Subcutaneous abdominal adipose tissue (tissue), 5 donors: ENCODE results near the gene FAM222B.
"Not testable (repeated sequence)": the region's sequence is repeated elsewhere in the genome, so short reads cannot be mapped to it uniquely, and the experiment has no call there.

Source experiments
- H3K27ac ChIP-seq: one replicate; pipeline ENCODE4 v1.7.0; 2013; ENCODE audit warnings: low read depth, mild to moderate bottlenecking, inconsistent platforms, low read length, moderate library complexity
- H3K27me3 ChIP-seq, 5 donors: one replicate each; pipeline ENCODE4 v1.7.0; 2013; ENCODE audit warnings: low read length in 5 of 5, inconsistent platforms in 1 of 5; ENCODE audit not compliant: control insufficient read depth in 5 of 5, insufficient read depth in 4 of 5
- H3K36me3 ChIP-seq, 5 donors: one replicate each; pipeline ENCODE4 v1.7.0; 2013; ENCODE audit warnings: low read length in 5 of 5; ENCODE audit not compliant: control insufficient read depth in 5 of 5, insufficient read depth in 5 of 5
- H3K4me1 ChIP-seq, 5 donors: one replicate each; pipeline ENCODE4 v1.7.0; 2013; ENCODE audit warnings: low read length in 5 of 5, mild to moderate bottlenecking in 3 of 5, moderate library complexity in 1 of 5; ENCODE audit not compliant: control insufficient read depth in 5 of 5, insufficient read depth in 5 of 5
- H3K4me3 ChIP-seq, 5 donors: one replicate each; pipeline ENCODE4 v1.7.0; 2013; ENCODE audit warnings: low read length in 5 of 5, low read depth in 1 of 5
- H3K9ac ChIP-seq, 5 donors: one replicate each; pipeline ENCODE4 v1.7.0; 2013; ENCODE audit warnings: low read length in 5 of 5, mild to moderate bottlenecking in 4 of 5, moderate library complexity in 3 of 5
- H3K9me3 ChIP-seq, 5 donors: one replicate each; pipeline ENCODE4 v1.7.0; 2013; ENCODE audit warnings: low read length in 5 of 5; ENCODE audit not compliant: control insufficient read depth in 5 of 5
- donor health status: healthy.
- donor health status: healthy.
- donor health status: healthy.
- donor health status: healthy.
- donor health status: healthy.

Gene FAM222B

DNA sequence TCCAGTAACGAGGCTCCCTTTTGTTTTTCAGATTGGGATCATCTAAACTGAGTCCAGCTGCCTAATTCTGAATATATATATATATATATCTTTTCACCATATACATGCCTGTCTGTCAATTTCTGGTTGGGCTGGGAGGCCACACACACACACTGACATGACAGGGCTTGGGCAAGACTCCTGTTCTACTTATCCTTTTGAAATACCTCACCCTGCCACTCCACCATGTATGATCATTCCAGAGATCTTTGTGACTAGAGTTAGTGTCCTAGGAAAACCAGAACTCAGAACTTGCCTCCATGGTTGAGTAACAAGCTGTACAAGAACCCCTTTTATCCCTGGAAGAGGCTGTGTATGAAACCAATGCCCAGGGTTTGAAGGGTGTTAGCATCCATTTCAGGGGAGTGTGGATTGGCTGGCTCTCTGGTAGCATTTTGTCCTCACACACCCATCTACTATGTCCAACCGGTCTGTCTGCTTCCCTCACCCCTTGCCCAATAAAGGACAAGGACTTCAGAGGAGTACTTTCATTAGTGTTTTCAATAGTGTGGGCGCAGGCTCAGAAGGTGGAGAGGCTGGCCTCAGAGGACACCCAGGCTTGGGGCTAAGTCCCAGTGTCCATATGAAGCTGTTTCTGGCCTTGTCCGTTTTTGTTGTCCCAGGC is 118.6 kb downstream of the FAM222B start:
- H3K4me3 ChIP-seq: not testable (repeated sequence)

DNA sequence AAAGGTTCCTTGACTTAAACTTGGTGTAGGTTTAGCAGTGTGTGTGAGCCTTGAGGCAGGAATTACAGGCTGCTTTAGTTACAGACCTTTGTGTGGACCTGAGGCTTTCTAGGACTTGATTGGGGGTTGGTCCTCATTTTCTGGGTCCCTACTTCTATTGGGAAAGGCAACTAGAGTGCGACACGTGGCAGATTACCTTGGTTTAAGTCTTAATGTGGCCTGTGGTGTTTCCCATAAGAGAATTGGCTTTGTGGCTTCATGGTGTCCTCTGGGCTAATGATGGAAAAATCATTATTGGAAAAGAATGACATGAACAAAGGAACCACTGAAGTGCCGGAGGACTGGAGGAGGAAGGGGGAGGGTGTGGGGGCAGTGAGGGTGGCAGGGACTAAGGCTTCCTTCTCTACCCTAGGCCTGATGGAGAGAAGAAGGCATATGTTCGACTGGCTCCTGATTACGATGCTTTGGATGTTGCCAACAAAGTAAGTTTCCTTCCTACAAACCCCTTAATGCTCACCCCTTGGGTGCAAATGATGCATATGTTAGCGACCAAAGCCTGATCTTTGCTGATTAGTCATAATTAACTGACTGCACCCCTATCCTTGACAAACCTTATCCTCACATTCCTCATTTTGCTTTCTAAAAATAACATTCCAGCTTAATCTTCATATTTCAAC is 119.3 kb downstream of the FAM222B start:
- peaks cover 0 to 3% (median 0%) of the 10 kb centered on the region in 5 donors for H3K27me3 ChIP-seq
- no peak overlapping the region for H3K4me3 ChIP-seq
- peaks cover 8 to 34% (median 30%) of the 10 kb centered on the region in 5 donors for H3K36me3 ChIP-seq
- H3K9ac ChIP-seq: no peak overlapping the region
- H3K4me1 ChIP-seq: peaks cover 14 to 69% (median 64%) of the 10 kb centered on the region in 5 donors
- H3K27ac ChIP-seq: no peak overlapping the region
- H3K9me3 ChIP-seq: no peaks in the 10 kb centered on the region

More for the DNA sequence above, 118.6 kb downstream of the FAM222B start:
- not testable (repeated sequence) for H3K27me3 ChIP-seq, H3K9ac ChIP-seq, H3K9me3 ChIP-seq
- Histone ChIP-seq H3K36me3 (peaks cover 8 to 34% (median 30%) of the 10 kb centered on the region in 5 donors), H3K27ac (peak overlapping the region; percentile 17), H3K4me1 (peaks cover 14 to 66% (median 60%) of the 10 kb centered on the region in 5 donors)

- Histone ChIP-seq H3K27me3 (peaks cover 0 to 3% (median 0%) of the 10 kb centered on the region in 5 donors), H3K36me3 (peaks cover 8 to 34% (median 30%) of the 10 kb centered on the region in 5 donors), H3K4me1 (peaks cover 14 to 68% (median 62%) of the 10 kb centered on the region in 5 donors), H3K9me3 (no peaks in the 10 kb centered on the region), H3K4me3 (no peak overlapping the region), H3K9ac (no peak overlapping the region), H3K27ac (no peak overlapping the region)
Observed at GRCh38 chr17:28722417-28723158, 120.0 kb downstream of the FAM222B start.

DNA sequence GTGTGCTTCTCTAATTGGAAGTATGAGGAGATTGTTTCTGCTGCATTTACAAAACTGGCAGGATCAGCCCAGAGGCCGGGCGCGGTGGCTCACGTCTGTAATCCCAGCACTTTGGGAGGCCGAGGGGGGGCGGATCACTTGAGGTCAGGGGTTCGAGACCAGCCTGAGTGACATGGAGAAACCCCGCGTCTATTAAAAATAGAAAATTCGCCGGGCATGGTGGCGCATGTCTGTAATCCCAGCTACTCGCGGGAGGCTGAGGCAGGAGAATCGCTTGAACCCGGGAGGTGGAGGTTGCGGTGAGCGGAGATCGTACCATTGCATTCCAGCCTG is 121.6 kb downstream of the FAM222B start:
- H3K27me3 ChIP-seq, H3K9me3 ChIP-seq: not testable (repeated sequence)
- Histone ChIP-seq H3K9ac (peak overlapping the region in 4 of 5 donors; percentile 85 to 92 (median 90)), H3K4me3 (peak overlapping the region; percentile 64 to 96 (median 92)), H3K4me1 (peaks cover 14 to 70% (median 57%) of the 10 kb centered on the region in 5 donors), H3K27ac (peak overlapping the region; percentile 80), H3K36me3 (peaks cover 8 to 34% (median 30%) of the 10 kb centered on the region in 5 donors)

DNA sequence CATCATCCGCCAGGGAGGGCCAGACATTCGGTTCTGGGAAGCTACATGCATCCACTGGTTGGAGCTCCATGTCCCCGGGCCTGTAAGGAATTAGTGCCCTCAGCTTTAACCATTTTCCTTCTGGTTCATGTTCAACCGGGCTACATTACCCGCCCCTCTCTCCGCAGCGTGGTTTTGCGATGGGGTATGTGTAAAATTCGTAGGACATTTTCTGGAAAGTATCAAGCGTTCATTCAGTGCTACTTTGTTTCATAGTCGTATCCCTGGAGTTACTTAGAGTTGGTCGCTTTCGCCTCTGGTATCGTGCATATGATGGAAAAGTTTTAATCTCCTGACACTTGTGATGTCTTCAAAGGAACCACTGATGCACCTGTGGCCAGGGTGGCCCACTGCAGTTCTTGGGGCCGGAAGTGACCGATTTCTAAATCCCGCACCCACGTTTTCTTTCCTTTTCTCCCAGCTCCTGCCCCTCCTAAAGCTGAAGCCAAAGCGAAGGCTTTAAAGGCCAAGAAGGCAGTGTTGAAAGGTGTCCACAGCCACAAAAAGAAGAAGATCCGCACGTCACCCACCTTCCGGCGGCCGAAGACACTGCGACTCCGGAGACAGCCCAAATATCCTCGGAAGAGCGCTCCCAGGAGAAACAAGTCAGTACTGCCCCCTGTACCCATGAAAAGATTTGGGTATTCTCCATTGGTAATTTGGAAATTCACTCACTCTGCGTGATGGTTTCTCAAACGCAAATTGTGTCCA is 122.2 kb downstream of the FAM222B start:
- H3K27me3 ChIP-seq: peaks cover 0 to 8% (median 2%) of the 10 kb centered on the region in 5 donors
- H3K9me3 ChIP-seq: no peaks in the 10 kb centered on the region
- H3K4me3 ChIP-seq: peak overlapping the region; percentile 64 to 96 (median 92)
- peak overlapping the region; percentile 80 for H3K27ac ChIP-seq
- H3K9ac ChIP-seq: peak overlapping the region; percentile 65 to 92 (median 87)
- H3K36me3 ChIP-seq: peaks cover 8 to 37% (median 33%) of the 10 kb centered on the region in 5 donors
- H3K4me1 ChIP-seq: peaks cover 12 to 66% (median 51%) of the 10 kb centered on the region in 5 donors

DNA sequence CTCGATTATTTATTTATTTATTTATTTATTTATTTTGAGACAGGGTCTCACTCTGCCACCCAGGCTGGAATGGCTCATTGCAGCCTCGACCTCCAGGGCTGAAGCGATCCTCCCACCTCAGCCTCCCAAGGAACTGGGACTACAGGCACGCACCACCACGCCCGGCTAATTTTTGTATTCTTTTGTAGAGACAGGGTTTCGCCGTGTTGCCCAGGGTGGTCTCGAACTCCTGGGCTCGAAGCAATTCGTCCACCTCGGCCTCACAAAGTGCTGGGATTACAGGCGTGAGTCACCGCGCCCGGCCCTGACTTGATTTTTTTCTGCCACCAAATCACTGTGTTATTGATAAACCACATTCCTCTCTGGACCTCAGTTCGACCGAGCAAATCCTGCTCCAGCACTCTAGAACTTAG is 123.6 kb downstream of the FAM222B start:
- Histone ChIP-seq H3K9me3 (no peaks in the 10 kb centered on the region), H3K27me3 (peaks cover 0 to 8% (median 2%) of the 10 kb centered on the region in 5 donors), H3K4me1 (peaks cover 9 to 59% (median 46%) of the 10 kb centered on the region in 5 donors), H3K9ac (peak overlapping the region in 2 of 5 donors; percentile 34 to 92), H3K27ac (peak overlapping the region; percentile 80), H3K36me3 (peaks cover 8 to 42% (median 40%) of the 10 kb centered on the region in 5 donors), H3K4me3 (peak overlapping the region in 4 of 5 donors; percentile 57 to 93 (median 78))

DNA sequence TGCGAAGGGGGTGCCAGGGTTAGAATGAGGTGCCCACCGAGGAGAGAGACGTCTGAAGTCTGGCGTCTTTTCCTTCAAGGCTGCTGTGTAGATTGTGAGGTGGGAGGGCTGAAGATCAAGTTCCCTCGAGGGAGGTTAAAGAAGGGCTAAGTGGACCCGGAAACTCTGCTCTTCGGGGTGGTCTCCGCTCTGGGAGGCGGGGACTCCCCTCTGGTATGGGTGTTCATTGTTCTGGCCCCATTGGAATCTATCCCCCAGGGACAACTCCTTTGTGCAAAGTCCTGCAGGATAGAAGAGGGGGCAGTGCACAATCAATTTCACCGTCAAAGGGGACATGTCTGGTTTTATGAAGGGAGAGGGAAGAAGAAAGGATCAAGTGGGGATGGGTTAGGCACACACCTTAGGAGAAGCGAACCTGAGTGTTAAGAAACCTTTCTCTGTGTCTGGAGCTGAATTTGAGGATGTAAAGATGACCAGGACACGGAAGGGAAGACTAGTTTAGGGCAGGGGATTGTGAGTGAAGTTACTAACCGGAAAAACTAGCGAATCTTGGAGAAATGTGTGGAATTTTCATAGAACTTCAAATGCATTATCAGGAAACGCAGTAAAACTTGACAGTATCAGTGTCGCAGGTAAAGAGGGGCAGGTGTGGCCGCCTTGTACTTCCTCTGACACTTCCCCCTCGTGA is 124.1 kb downstream of the FAM222B start:
- peaks cover 9 to 59% (median 46%) of the 10 kb centered on the region in 5 donors for H3K4me1 ChIP-seq
- H3K27me3 ChIP-seq: peaks cover 0 to 8% (median 2%) of the 10 kb centered on the region in 5 donors
- no peaks in the 10 kb centered on the region for H3K9me3 ChIP-seq
- H3K27ac ChIP-seq: peak overlapping the region; percentile 13
- peaks cover 4 to 37% (median 35%) of the 10 kb centered on the region in 5 donors for H3K36me3 ChIP-seq
- H3K4me3 ChIP-seq: peak overlapping the region; percentile 35 to 92 (median 66)
- peak overlapping the region in 2 of 5 donors; percentile 34 to 83 for H3K9ac ChIP-seq

- Histone ChIP-seq H3K4me3 (peak within 1 kb of the TSS; percentile 35 to 92 (median 66)), H3K9me3 (no peaks in the 10 kb centered on the region), H3K36me3 (peaks cover 3 to 30% (median 28%) of the 10 kb centered on the region in 5 donors), H3K27ac (peak within 1 kb of the TSS; percentile 13), H3K4me1 (peaks cover 9 to 59% (median 46%) of the 10 kb centered on the region in 5 donors), H3K9ac (peak within 1 kb of the TSS; percentile 2 to 83 (median 73)), H3K27me3 (peaks cover 0 to 8% (median 2%) of the 10 kb centered on the region in 5 donors)
Observed at GRCh38 chr17:28717578-28718332, 124.8 kb downstream of the FAM222B start, which contains the start of gene RAB34. TSS of gene RAB34 (minus strand) at chr17:28717868. CDS start at chr17:28717266, 602 bp downstream.
